ENCODE measurements around the gene MRPS18B. TPM values are rescaled to one million over a fixed set of nuclear protein-coding genes. Genes with fewer than 3 reads are reported as not detected.

MRPS18B gene
- polyA plus RNA-seq (2011; rRNA removed) (56.6 and 59.8 TPM in 2 replicates), polyA minus RNA-seq (2011; rRNA and poly(A)+ RNA removed) (40.5 and 47.8 TPM in 2 replicates)

GRCh38 chr6:30617565-30618269 lies at the start of gene MRPS18B:
MRPS18B (plus strand) TSS chr6:30617840; CDS start chr6:30617866, 26 bp downstream.
- no peak for TF ChIP-seq CTCF (IDR thresholded peaks at IDR 0.05; ENCODE audit: low read depth, low read length)

DNA sequence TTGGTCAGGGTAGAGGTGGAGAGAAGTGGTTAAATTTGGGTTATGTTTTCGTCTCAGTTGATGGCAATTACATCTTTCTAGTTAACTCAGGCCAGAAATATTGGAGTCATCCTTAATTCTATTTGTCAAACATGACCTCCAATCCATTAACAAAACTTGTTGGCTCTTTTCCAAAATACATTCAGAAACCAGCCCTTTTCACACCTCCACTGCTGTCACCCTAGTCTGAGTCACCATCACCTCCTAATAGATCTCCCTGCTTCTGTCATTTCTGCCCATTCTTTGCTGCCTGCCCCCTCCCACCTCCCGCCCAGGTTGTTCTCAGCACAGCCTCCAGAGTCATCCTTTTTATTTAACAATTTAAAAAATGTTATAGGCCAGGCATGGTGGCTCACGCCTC lies 49.4 kb upstream of the MRPS18B start:
- Histone ChIP-seq H3K9me3 (ENCODE audit: control insufficient read depth, insufficient read depth, low read length) (no peaks in the 10 kb centered on the region), H3K27me3 (ENCODE audit: control insufficient read depth, insufficient read depth, low read length) (no peaks in the 10 kb centered on the region), H3K4me3 (ENCODE audit: low read depth, low read length) (no peak overlapping the region), H3K27ac (ENCODE audit: low read depth, low read length) (no peak overlapping the region)
- POLR2A ChIA-PET, result interaction anchor here (0.7 kb wide), 1 partner anchor 243 kb away, joined by 4 read pairs; no protein-coding TSS in a partner anchor
- DNase-seq (ENCODE audit: low read depth, low spot score), result no peak
- CTCF ChIA-PET, result no interaction called here
- no peak for TF ChIP-seq CTCF (IDR thresholded peaks at IDR 0.05; ENCODE audit: low read depth, low read length)

More at GRCh38 chr6:30617565-30618269, at the start of gene MRPS18B:
- POLR2A ChIA-PET, result interaction anchor here (0.6 to 1.5 kb wide), 5 partner anchors 9 to 290 kb away, joined by 3 to 18 read pairs (median 3); partner anchors contain the start of genes ABCF1 and ATAT1
- Histone ChIP-seq H3K27me3 (ENCODE audit: control insufficient read depth, insufficient read depth, low read length) (no peaks in the 10 kb centered on the region), H3K27ac (ENCODE audit: low read depth, low read length) (peak within 1 kb of the TSS; percentile 98), H3K4me3 (ENCODE audit: low read depth, low read length) (peak within 1 kb of the TSS; percentile 94), H3K9me3 (ENCODE audit: control insufficient read depth, insufficient read depth, low read length) (no peaks in the 10 kb centered on the region)
- CTCF ChIA-PET, result interaction anchor here (1.1 to 1.6 kb wide), 4 partner anchors 9 to 113 kb away, joined by 3 to 5 read pairs (median 4); partner anchors contain the start of gene ATAT1
- peak; percentile 97 for DNase-seq (ENCODE audit: low read depth, low spot score)

DNA sequence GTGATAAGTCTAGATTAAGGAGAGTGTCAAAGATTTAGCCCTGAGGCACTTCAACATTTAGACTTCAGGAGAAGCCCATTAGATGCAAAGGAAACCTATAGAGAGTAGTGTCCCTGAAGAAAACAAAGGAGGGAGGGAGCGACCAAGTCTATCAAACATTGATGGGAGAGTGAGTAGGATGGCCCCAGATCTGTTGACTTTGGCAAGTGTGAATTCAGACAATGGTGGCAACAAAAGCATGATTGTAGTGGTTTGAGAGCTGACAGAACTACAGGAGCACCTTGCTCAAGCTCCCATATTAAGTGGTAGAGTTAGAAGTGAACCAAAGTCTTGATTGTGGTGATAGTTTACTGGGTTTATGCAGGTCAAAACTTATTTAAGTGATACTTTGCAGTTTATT lies 47.4 kb upstream of the MRPS18B start:
- POLR2A ChIA-PET, result interaction anchor here (1.0 to 1.8 kb wide), 3 partner anchors 13 to 42 kb away, joined by 3 to 14 read pairs (median 6); partner anchors contain the start of genes GNL1 and PRR3
- H3K4me3 ChIP-seq (ENCODE audit: low read depth, low read length), result peak overlapping the region; percentile 73
- no peaks in the 10 kb centered on the region for H3K27me3 ChIP-seq (ENCODE audit: control insufficient read depth, insufficient read depth, low read length)
- H3K9me3 ChIP-seq (ENCODE audit: control insufficient read depth, insufficient read depth, low read length), result no peaks in the 10 kb centered on the region
- no peak overlapping the region for H3K27ac ChIP-seq (ENCODE audit: low read depth, low read length)
- no peak for DNase-seq (ENCODE audit: low read depth, low spot score)
- CTCF ChIA-PET, result interaction anchor here (1.7 to 2.1 kb wide), 4 partner anchors 25 to 87 kb away, joined by 5 to 8 read pairs (median 6); no protein-coding TSS in a partner anchor
- TF ChIP-seq CTCF (IDR thresholded peaks at IDR 0.05; ENCODE audit: low read depth, low read length), result no peak

- CTCF ChIA-PET, result interaction anchor here (1.0 to 2.1 kb wide), 6 partner anchors 26 to 88 kb away, joined by 3 to 8 read pairs (median 6); no protein-coding TSS in a partner anchor
- Histone ChIP-seq H3K9me3 (ENCODE audit: control insufficient read depth, insufficient read depth, low read length) (no peaks in the 10 kb centered on the region), H3K27me3 (ENCODE audit: control insufficient read depth, insufficient read depth, low read length) (no peaks in the 10 kb centered on the region), H3K4me3 (ENCODE audit: low read depth, low read length) (peak overlapping the region; percentile 73), H3K27ac (ENCODE audit: low read depth, low read length) (peak overlapping the region; percentile 69)
- POLR2A ChIA-PET, result interaction anchor here (0.9 to 1.8 kb wide), 8 partner anchors 14 to 120 kb away, joined by 3 to 14 read pairs (median 5); partner anchors contain the start of genes GNL1, MRPS18B, NRM and PRR3
- TF ChIP-seq CTCF (IDR thresholded peaks at IDR 0.05; ENCODE audit: low read depth, low read length), result no peak
- no peak for DNase-seq (ENCODE audit: low read depth, low spot score)
These were observed 46.9 kb upstream of the MRPS18B start for GRCh38 chr6:30570740-30571074.
